HFF-Myc (cell line): ENCODE data around the gene TAS2R9.
"Not testable (repeated sequence)": the region's sequence is repeated elsewhere in the genome, so short reads cannot be mapped to it uniquely, and the experiment has no call there.

ENCODE experiments used
- DNase-seq: peaks from one replicate; pipeline ENCODE4 v3.0.0-alpha.2; 2011; ENCODE audit warnings: low read depth; ENCODE audit errors: extremely low read depth
- H3K4me3 ChIP-seq: replicated peaks from 2 replicates; pipeline ENCODE4 v1.5.1; 2011; ENCODE audit warnings: low read depth, mild to moderate bottlenecking, control low read depth, low read length
- TF ChIP-seq, protein P1 (sequence below): IDR thresholded peaks from 2 replicates; pipeline ENCODE4 v1.5.1; 2012; ENCODE audit warnings: mild to moderate bottlenecking, low read depth, low read length, control low read depth; ENCODE audit errors: missing control alignments

Gene TAS2R9

DNA sequence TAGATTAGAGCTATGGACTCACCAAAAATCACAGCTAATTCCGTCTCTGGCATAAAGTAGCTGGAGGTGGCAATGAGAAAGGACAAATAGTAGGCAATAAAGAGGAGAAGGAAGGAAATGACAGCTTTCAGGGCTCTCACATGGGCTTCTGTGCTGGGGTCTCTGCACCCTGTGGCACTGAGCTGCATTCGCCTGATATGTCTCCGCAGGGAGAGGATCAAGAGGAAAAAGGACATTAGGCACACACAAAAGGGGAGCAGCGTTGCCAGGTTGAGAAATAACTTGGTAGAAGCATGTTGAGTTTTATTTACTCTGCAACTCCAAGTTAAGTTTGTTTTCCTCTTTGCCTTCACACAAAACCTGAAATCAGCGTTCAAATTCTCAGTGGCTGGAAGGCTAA lies 8.2 kb downstream of the TAS2R9 start:
- no peak for DNase-seq
- TF ChIP-seq, protein P1, sequence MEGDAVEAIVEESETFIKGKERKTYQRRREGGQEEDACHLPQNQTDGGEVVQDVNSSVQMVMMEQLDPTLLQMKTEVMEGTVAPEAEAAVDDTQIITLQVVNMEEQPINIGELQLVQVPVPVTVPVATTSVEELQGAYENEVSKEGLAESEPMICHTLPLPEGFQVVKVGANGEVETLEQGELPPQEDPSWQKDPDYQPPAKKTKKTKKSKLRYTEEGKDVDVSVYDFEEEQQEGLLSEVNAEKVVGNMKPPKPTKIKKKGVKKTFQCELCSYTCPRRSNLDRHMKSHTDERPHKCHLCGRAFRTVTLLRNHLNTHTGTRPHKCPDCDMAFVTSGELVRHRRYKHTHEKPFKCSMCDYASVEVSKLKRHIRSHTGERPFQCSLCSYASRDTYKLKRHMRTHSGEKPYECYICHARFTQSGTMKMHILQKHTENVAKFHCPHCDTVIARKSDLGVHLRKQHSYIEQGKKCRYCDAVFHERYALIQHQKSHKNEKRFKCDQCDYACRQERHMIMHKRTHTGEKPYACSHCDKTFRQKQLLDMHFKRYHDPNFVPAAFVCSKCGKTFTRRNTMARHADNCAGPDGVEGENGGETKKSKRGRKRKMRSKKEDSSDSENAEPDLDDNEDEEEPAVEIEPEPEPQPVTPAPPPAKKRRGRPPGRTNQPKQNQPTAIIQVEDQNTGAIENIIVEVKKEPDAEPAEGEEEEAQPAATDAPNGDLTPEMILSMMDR, result no peak
- H3K4me3 ChIP-seq, result no peak overlapping the region

DNA sequence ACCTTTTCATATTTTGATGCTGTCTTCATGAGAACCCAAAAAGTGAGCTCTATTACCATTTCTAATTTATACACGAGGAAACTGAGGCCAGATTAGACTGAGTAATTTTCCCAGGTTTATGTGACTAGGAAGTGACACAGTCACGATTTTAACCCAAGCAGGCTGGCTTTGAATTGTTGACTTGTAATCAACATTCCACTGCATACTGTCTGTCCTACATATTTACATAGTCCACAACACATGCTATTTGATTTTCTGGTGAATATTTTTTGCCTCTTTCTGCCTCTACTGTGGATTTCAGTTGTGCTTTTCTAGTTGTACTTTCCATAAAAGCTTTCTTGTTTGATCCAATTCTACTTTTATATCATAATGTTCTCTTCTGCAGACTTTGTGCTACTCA lies 15.7 kb downstream of the TAS2R9 start:
- TF ChIP-seq, protein P1, result no peak
- no peak for DNase-seq
- no peak overlapping the region for H3K4me3 ChIP-seq

DNA sequence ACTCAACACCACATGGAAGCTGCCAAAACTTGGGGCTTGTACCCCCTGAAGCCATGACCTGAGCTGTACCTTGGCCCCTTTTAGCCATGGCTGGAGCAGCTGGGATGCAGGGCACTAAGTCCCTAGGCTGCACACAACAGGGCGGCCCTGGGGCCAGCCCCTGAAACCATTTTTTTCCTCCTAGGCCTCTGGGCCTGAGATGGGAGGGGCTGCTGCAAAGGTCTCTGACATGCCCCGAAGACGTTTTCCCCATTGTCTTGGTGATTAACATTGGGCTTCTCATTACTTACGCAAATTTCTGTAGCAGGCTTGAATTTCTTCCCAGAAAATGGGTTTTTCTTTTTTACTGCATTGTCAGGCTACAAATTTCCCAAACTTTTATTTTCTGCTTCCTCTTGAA lies 18.2 kb downstream of the TAS2R9 start:
- H3K4me3 ChIP-seq, DNase-seq: not testable (repeated sequence)

DNA sequence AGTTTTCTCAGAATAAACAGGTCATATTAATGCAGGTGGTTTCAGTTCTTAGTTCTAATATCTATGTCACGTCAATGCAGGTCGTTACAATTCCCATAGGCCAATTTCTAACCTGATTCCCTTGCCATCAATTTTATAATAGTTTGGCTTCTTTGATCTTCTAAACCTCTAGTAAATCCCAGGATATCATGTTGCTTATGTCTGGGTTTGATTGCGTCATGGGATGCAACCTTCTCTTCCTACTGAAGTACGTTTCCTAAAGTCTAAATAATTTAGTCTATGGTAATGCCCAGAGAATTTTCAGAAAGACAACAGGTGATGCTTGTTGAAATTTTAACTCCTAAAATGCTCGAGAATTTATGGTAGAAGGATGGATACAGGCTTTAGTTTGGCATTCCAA lies 26.7 kb downstream of the TAS2R9 start:
- no peak for DNase-seq
- TF ChIP-seq, protein P1, result no peak

DNA sequence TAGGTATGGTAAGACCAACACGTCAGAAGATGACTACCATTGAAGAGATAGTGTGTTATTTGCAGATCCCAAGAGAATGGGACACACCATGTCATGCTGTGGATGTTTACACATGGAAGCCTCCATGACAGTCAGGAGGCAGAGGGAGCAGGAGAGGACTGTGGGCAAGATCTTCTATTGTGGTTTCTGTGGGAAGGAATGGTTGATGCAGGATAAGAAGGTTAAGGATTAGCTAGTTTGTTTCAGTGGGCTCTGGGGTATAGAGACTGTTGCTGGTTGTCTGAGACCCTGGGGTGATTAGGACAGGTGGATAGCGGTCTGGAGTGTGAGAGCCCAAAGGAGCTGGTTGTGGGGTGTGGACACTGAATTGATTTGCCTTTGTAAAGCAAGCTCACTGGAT lies 30.9 kb downstream of the TAS2R9 start:
- no peak overlapping the region for H3K4me3 ChIP-seq
- no peak for DNase-seq
- TF ChIP-seq, protein P1, result no peak

More for the DNA sequence above, 26.7 kb downstream of the TAS2R9 start:
- H3K4me3 ChIP-seq, result no peak overlapping the region

DNA sequence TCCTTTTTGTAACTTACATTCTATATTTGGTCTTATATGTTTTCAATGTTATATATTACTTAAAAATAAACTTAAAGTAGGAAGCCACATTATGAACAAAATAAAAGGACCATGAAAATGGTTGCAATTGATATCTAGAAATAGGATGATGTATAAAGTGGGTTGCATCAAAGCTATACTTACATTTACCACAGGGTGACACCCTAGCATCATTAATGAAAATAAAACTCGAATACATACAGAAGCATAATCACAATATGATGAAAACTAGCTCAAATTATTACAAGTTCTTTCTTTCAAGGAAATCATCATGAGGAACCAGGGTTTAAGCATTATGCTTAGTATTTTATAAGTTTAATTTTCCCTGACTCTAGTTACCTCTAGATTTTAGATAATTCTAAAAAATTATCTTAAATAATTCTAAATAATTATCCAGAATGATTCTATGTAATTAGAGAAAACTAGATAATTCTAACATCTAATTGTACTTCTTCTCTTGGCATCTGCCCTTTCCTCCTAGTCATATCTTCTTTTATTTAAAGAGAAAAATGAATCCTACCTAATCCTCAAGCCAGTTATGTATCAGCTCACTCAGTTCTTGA lies 38.7 kb downstream of the TAS2R9 start:
- H3K4me3 ChIP-seq, result no peak overlapping the region
- TF ChIP-seq, protein P1, result peak; percentile 24
- no peak for DNase-seq

DNA sequence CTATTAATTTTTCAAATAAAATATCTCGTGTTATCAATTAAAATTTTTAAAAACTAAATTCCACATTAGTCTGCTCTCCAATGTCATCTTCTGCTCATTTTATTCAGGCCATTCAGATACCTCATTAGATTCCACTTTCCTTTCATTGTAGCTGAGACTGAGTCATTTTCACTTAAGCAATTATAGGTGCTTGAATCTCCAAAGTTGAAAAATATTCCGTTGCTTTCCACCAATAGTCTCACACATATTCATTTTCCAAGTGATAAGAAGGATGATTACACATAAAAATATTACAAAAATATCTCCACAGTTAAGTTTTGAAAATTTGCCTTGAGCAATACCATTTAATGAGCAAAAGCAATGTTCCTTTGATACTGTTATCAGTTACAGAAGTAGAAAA lies 50.3 kb downstream of the TAS2R9 start:
- no peak for DNase-seq
- H3K4me3 ChIP-seq, result no peak overlapping the region
- TF ChIP-seq, protein P1, result no peak
